ENCODE data around the gene ZNF692.

Gene ZNF692

GRCh38 chr1:248839168-248839555 is 19.7 kb downstream of the ZNF692 start:
- TF ChIP-seq CTCF (IDR thresholded peaks at IDR 0.05; ENCODE audit: control extremely low read depth, extremely low read depth, low read depth, missing control alignments): no peak
- ChIA-PET POLR2A (interaction anchor here (0.6 to 2.1 kb wide), 6 partner anchors 11 to 153 kb away, joined by 3 to 9 read pairs (median 6); partner anchors contain the start of gene ZNF692), CTCF (interaction anchor here (1.3 to 5.7 kb wide), 5 partner anchors 8 to 87 kb away, joined by 3 to 78 read pairs (median 3); partner anchors contain the start of genes SH3BP5L and ZNF692)
- no peak for DNase-seq (ENCODE audit: extremely low spot score)

DNA sequence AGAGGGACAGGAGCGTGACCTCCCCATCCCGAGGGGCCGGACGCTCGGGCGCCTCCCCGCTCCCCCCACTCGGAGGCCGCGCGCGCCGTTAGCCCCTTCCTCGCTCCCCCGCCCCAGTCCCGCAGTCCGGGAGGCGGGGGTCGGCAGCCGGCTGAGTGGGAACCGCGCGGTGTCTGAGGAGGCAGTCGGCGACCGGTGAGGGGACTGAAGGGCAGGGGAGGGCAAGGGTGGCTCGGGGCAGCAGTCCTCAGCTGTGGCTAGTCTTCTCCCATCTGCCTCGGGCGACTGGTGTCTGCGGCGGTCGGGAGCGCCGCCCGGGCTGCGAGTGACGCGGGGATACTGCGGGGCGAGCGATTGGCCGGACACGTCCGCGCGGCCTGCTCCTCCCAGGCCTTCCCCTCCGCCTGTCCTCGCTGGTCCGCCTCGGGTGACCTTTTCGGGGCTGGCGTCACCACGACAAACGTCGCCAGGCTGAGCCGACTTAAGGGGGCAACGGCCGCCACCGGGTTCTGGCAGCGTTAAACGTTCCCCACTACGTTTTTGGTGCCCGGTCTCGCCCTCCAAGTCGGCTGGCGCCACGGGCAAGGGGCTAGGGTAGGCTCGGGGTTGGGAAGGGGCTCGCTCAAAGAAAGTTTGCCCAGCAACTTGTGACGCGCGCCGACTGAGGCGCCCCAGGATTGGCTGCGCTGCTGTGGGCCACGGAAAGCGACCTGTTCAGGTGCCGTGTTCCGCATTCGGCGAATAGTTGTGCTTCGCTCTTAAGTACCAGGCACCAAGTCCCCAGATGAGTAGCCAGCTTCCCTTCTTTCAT is 20.3 kb downstream of the ZNF692 start:
- peak; percentile 87 for DNase-seq (ENCODE audit: extremely low spot score)
- ChIA-PET CTCF (interaction anchor here (1.1 to 5.7 kb wide), 8 partner anchors 9 to 216 kb away, joined by 3 to 78 read pairs (median 3); partner anchors contain the start of genes SH3BP5L and ZNF692), POLR2A (interaction anchor here (0.6 to 2.1 kb wide), 11 partner anchors 10 to 152 kb away, joined by 3 to 19 read pairs (median 6); partner anchors contain the start of genes SH3BP5L and ZNF692)
- TF ChIP-seq CTCF (IDR thresholded peaks at IDR 0.05; ENCODE audit: control extremely low read depth, extremely low read depth, low read depth, missing control alignments): no peak

- TF ChIP-seq CTCF (IDR thresholded peaks at IDR 0.05; ENCODE audit: control extremely low read depth, extremely low read depth, low read depth, missing control alignments): no peak
- ChIA-PET POLR2A (interaction anchor here (0.8 to 2.1 kb wide), 8 partner anchors 10 to 35 kb away, joined by 3 to 19 read pairs (median 5); partner anchors contain the start of genes SH3BP5L and ZNF692), CTCF (interaction anchor here (0.9 to 5.7 kb wide), 6 partner anchors 11 to 215 kb away, joined by 3 to 78 read pairs (median 4); partner anchors contain the start of genes SH3BP5L and ZNF692)
- peak; percentile 96 for DNase-seq (ENCODE audit: extremely low spot score)
Observed at GRCh38 chr1:248837781-248838356, 21.0 kb downstream of the ZNF692 start, which contains the start of gene ZNF672. Gene ZNF672 (plus strand): TSS chr1:248838224. CDS start chr1:248847275, 9,051 bp downstream.

- TF ChIP-seq CTCF (IDR thresholded peaks at IDR 0.05; ENCODE audit: control extremely low read depth, extremely low read depth, low read depth, missing control alignments): no peak
- no peak for DNase-seq (ENCODE audit: extremely low spot score)
- POLR2A ChIA-PET: interaction anchor here (0.9 to 2.1 kb wide), 6 partner anchors 9 to 36 kb away, joined by 3 to 19 read pairs (median 8); partner anchors contain the start of genes SH3BP5L and ZNF692
- CTCF ChIA-PET: interaction anchor here (0.9 to 5.7 kb wide), 6 partner anchors 11 to 214 kb away, joined by 3 to 78 read pairs (median 4); partner anchors contain the start of genes SH3BP5L and ZNF692
Observed at GRCh38 chr1:248837045-248837780, 21.7 kb downstream of the ZNF692 start.

DNA sequence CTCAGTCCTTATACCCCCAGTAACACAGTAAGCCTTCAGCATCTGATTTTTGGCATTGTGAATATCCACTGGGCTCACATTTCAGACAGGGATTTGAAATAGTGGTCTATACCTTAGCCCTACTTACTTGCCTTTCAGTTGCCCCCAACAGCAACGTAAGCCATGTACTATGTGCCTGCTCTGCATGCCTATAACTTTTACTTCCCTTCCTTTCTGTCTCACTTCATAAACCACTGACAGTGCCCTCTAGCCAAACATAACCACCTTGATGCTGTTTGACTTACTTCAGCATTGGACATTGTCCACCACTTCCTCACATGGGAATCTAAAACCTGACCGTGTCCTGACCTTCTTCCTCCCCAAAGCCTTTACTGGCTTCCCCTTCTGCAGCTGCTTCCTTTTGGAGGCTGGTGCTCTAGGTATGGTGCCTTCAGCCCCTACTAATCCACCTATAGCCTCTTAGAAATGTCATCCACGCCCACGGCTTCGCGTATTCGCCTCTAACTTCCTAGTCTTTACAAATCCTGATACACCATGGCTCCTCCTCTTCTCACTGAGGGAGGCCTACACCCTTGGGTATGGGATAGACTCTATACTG is 24.4 kb downstream of the ZNF692 start:
- CTCF ChIA-PET: no interaction called here
- DNase-seq (ENCODE audit: extremely low spot score): no peak
- POLR2A ChIA-PET: no interaction called here
- no peak for TF ChIP-seq CTCF (IDR thresholded peaks at IDR 0.05; ENCODE audit: control extremely low read depth, extremely low read depth, low read depth, missing control alignments)

Measured in GM10248 (cell line).